Suprapubic skin (tissue), 4 donors: Measurements from ENCODE around the gene LIPN. TPM values are rescaled to one million over a fixed set of nuclear protein-coding genes. Genes with fewer than 3 reads are reported as not detected.
"Not testable (repeated sequence)": the region's sequence is repeated elsewhere in the genome, so short reads cannot be mapped to it uniquely, and the experiment has no call there.

ENCODE experiments used
- DNase-seq, 2 donors: peaks; one replicate each; pipeline ENCODE4 v3.0.0-alpha.2; 2019; ENCODE audit warnings: low spot score in 2 of 2
- H3K27ac ChIP-seq: fragments of 200-600 bp; sonication (generic); one replicate; pipeline ENCODE4 v1.5.1; 2019
- H3K27me3 ChIP-seq: fragments of 200-600 bp; sonication (generic); one replicate; pipeline ENCODE4 v1.5.1; 2019
- H3K36me3 ChIP-seq: fragments of 200-600 bp; sonication (generic); one replicate; pipeline ENCODE4 v1.5.1; 2019
- H3K4me1 ChIP-seq: fragments of 200-600 bp; sonication (generic); one replicate; pipeline ENCODE4 v1.5.1; 2019
- H3K4me3 ChIP-seq: fragments of 200-600 bp; sonication (generic); one replicate; pipeline ENCODE4 v1.5.1; 2019; ENCODE audit warnings: mild to moderate bottlenecking
- H3K9me3 ChIP-seq: fragments of 200-600 bp; sonication (generic); one replicate; pipeline ENCODE4 v1.5.1; 2019
- EP300 ChIP-seq: sonication (generic); formaldehyde crosslinking; IDR thresholded peaks from one replicate; pipeline ENCODE4 v1.6.1; 2017; ENCODE audit warnings: antibody characterized with exemption
- POLR2A ChIP-seq, 2 donors: fragments of 450-650 bp; IDR thresholded peaks; one replicate each; pipeline ENCODE4 v1.6.1; 2017; ENCODE audit warnings: antibody characterized with exemption in 2 of 2, mild to moderate bottlenecking in 2 of 2, moderate library complexity in 2 of 2
- POLR2AphosphoS5 ChIP-seq, 3 donors: sonication (generic); formaldehyde crosslinking; IDR thresholded peaks; one replicate each; pipeline ENCODE4 v1.6.1; 2017; ENCODE audit warnings: antibody characterized with exemption in 3 of 3
- WGBS: methylation state at CpG from one replicate; pipeline ENCODE4 v1.1.5; 2018; 5-methylcytosine and 5-hydroxymethylcytosine counted together
- total RNA-seq, 4 donors: library from RNA; depleted of rRNA; stranded (reverse); fragments of >200 nt; gene quantifications; one replicate each; pipeline ENCODE4 v1.1.0, GENCODE V29; 2016
- TF ChIP-seq, protein P1 (sequence below), 2 donors: fragments of 200-600 bp in 1 of 2; fragments of 450-650 bp in 1 of 2; sonication (generic) in 1 of 2; IDR thresholded peaks; one replicate each; pipeline ENCODE4 v1.5.1; 2016 to 2019; ENCODE audit warnings: antibody characterized with exemption in 2 of 2, mild to moderate bottlenecking in 1 of 2, moderate library complexity in 1 of 2

The LIPN gene
- total RNA-seq, 4 donors from 2014 or later, result 7.2 to 42.8 (median 30.1) TPM

DNA sequence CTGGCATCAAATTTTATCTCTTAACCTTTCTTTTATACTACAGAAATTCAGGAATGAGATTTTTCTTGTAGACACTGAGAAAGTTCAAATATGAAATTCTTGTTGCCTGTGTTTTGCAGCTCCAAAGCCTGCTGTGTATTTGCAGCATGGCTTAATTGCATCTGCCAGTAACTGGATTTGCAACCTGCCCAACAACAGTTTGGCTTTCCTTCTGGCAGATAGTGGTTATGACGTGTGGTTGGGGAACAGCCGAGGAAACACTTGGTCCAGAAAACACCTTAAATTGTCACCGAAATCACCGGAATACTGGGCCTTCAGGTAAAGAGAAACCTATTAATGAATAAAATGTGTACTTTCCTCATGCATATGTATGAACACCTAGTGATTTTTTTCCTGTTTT, 29.0 kb upstream of the LIPN start:
- no peak for DNase-seq
- Histone ChIP-seq H3K9me3 (no peaks in the 10 kb centered on the region), H3K36me3 (no peaks in the 10 kb centered on the region), H3K4me1 (peaks cover 5% of the 10 kb centered on the region), H3K4me3 (no peak overlapping the region), H3K27me3 (no peaks in the 10 kb centered on the region), H3K27ac (no peak overlapping the region)
- WGBS, result 59% methylated on average over 4 of the region's 4 CpGs
- TF ChIP-seq EP300 (no peak), POLR2A (IDR thresholded peaks at IDR 0.05) (no peak)

DNA sequence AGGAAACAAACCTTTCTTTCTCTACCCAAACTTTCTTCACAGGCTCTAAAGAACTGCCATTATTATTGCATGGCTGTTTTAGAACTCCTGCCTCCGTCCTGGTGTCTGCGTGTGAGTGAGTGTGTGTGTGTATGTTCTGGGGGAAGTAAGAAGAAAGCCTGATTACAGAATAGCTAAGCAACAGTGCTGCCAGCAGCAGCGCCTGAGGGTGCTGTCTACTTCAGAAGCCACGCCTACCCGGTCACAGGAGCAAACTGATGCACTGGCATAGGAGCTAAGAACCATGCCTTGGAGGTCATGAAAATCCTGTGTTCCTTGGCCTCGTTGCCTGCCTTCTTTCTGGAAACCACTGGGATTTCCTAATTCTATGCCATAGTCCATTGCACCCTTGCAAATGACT, 28.5 kb upstream of the LIPN start:
- no peak overlapping the region for H3K27ac ChIP-seq
- no peaks in the 10 kb centered on the region for H3K27me3 ChIP-seq
- H3K4me3 ChIP-seq, result no peak overlapping the region
- 31% methylated on average over 6 of the region's 6 CpGs for WGBS
- no peaks in the 10 kb centered on the region for H3K36me3 ChIP-seq
- peaks cover 5% of the 10 kb centered on the region for H3K4me1 ChIP-seq
- TF ChIP-seq POLR2AphosphoS5 (IDR thresholded peaks at IDR 0.05) (no peak), POLR2A (IDR thresholded peaks at IDR 0.05) (no peak), EP300 (no peak)
- TF ChIP-seq, protein P1, sequence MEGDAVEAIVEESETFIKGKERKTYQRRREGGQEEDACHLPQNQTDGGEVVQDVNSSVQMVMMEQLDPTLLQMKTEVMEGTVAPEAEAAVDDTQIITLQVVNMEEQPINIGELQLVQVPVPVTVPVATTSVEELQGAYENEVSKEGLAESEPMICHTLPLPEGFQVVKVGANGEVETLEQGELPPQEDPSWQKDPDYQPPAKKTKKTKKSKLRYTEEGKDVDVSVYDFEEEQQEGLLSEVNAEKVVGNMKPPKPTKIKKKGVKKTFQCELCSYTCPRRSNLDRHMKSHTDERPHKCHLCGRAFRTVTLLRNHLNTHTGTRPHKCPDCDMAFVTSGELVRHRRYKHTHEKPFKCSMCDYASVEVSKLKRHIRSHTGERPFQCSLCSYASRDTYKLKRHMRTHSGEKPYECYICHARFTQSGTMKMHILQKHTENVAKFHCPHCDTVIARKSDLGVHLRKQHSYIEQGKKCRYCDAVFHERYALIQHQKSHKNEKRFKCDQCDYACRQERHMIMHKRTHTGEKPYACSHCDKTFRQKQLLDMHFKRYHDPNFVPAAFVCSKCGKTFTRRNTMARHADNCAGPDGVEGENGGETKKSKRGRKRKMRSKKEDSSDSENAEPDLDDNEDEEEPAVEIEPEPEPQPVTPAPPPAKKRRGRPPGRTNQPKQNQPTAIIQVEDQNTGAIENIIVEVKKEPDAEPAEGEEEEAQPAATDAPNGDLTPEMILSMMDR (IDR thresholded peaks at IDR 0.05), result no peak
- H3K9me3 ChIP-seq, result no peaks in the 10 kb centered on the region
- no peak for DNase-seq

DNA sequence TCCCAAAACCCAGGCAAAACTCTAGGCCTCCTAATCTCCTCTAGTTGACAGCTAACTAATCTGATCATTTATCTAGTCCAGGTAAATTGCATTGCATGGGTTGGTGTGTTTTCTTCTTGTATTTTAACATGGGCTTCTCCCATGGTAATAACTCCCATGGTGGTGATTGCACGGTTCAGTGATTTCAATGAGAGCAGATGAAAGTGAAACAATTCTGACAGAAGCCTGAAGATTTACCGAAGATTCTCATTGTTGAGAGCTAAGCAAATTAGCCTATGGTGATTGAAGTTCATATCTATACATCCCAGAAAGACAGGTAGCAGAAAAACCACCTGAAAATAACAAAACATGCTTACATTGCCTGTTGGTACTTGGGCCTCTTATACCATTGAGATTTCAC, 26.6 kb upstream of the LIPN start:
- no peak overlapping the region for H3K4me3 ChIP-seq
- DNase-seq, result no peak
- WGBS, result 91% methylated on average over 2 of the region's 2 CpGs
- no peaks in the 10 kb centered on the region for H3K36me3 ChIP-seq
- H3K4me1 ChIP-seq, result peaks cover 5% of the 10 kb centered on the region
- H3K27ac ChIP-seq, result no peak overlapping the region
- no peaks in the 10 kb centered on the region for H3K27me3 ChIP-seq
- no peaks in the 10 kb centered on the region for H3K9me3 ChIP-seq
- no peak for TF ChIP-seq POLR2AphosphoS5 (IDR thresholded peaks at IDR 0.05)
- TF ChIP-seq, protein P1 (IDR thresholded peaks at IDR 0.05), result no peak
- TF ChIP-seq EP300, result no peak
- no peak for TF ChIP-seq POLR2A (IDR thresholded peaks at IDR 0.05)

DNA sequence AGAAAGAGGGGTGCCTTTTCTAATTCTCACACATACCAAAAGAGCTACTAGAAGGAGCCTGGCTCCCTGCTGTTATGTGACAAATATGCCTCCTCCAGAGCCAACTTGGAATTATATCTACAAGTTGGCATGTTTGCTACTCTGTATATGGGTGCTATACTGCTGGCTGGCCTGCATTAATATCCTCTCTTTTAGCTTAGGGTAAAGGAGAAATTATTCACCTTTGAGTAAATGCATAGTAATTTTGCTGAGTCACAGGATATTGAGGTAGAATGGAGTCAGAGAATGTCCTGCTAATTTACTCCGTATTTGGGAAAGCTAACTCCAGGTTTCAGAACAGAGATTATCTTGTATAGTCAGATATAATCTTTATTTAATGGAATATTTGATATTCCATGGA, 24.2 kb upstream of the LIPN start:
- H3K27me3 ChIP-seq, result no peaks in the 10 kb centered on the region
- no peaks in the 10 kb centered on the region for H3K36me3 ChIP-seq
- TF ChIP-seq POLR2A (IDR thresholded peaks at IDR 0.05), result no peak
- TF ChIP-seq, protein P1 (IDR thresholded peaks at IDR 0.05), result no peak
- TF ChIP-seq EP300, result no peak
- no peak for DNase-seq
- no peak overlapping the region for H3K27ac ChIP-seq
- 63% methylated on average over 1 of the region's 1 CpG for WGBS
- H3K4me3 ChIP-seq, result no peak overlapping the region
- H3K9me3 ChIP-seq, result no peaks in the 10 kb centered on the region
- peaks cover 4% of the 10 kb centered on the region for H3K4me1 ChIP-seq

DNA sequence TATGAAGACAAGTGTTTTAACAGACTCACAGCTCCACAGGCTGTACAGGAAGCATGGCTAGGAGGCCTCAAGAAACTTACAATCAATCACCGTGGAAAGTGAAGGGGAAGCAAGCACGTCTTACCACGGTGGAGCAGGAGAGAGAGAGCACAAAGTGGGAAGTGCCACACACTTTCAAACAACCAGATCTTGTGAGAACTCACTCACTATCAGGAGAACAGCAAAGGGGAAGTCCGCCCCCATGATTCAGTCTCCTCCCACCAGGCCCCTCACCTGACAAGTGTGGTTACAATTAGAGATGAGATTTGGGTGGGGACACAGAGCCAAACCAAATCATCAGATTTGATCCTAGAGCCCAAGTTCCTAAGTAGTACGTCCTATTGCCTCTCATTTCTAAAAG, 17.9 kb upstream of the LIPN start:
- H3K9me3 ChIP-seq, DNase-seq, H3K4me1 ChIP-seq, H3K4me3 ChIP-seq, H3K27ac ChIP-seq, H3K36me3 ChIP-seq, H3K27me3 ChIP-seq: not testable (repeated sequence)
- 58% methylated on average over 5 of the region's 5 CpGs for WGBS

DNA sequence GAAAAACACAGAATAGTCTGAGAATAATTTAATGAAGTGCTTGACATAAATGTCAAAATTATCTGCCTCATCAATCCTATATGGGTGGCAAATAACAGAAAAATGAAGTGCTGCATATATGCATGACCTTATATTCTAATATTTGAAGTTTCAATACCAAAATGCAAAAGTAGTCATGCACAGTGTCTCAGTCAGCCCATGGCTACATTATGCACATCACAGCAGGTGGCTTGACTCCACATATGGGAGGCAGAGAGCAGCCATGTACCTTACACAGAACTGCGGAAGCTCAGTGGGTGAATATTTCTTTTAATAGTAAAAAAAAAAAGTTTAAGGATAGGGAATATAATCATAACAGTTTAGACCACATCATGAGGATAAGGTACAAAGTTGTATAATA, 17.4 kb upstream of the LIPN start:
- no peak overlapping the region for H3K4me3 ChIP-seq
- 86% methylated on average over 1 of the region's 1 CpG for WGBS
- no peak for TF ChIP-seq POLR2AphosphoS5 (IDR thresholded peaks at IDR 0.05)
- TF ChIP-seq, protein P1 (IDR thresholded peaks at IDR 0.05), result no peak
- no peak for TF ChIP-seq POLR2A (IDR thresholded peaks at IDR 0.05)
- TF ChIP-seq EP300, result no peak
- no peaks in the 10 kb centered on the region for H3K36me3 ChIP-seq
- H3K4me1 ChIP-seq, result no peaks in the 10 kb centered on the region
- DNase-seq, result no peak
- no peaks in the 10 kb centered on the region for H3K9me3 ChIP-seq
- H3K27ac ChIP-seq, result no peak overlapping the region
- peaks cover 5% of the 10 kb centered on the region for H3K27me3 ChIP-seq
